Activated CD4-positive, alpha-beta T cell treated with anti-CD3 and anti-CD28 coated beads, Interleukin-2, amount 50 U/mL, for 16 hours (primary cell): ENCODE data around the gene GRIN2C.
"Not testable (repeated sequence)": the region's sequence is repeated elsewhere in the genome, so short reads cannot be mapped to it uniquely, and the experiment has no call there.

Experiments used
- DNase-seq: peaks from one replicate; pipeline ENCODE4 v3.0.0-alpha.2; 2020

Gene GRIN2C

DNA sequence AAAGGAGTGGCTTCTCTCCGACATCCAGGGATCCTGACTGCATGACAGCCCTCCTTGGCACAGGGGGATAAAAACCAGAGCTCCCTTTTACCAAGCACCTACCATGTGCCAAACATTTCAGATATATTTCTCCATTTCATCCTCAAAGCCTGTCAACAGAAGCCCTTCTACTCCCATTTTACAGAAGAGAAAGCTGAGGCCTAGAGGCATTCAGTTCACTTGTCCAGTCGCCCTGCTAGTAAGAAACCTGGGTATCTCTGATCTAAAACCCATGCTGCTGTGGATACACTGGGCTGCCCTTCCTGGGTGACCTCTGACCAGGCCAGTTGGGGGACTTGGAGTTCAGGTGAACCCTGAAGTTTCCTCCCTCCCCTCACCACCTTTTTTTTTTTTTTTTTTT lies 19.0 kb upstream of the GRIN2C start:
- DNase-seq = no peak

GRCh38 chr17:74877592-74878548 lies 18.2 kb upstream of the GRIN2C start:
- no peak for DNase-seq

DNA sequence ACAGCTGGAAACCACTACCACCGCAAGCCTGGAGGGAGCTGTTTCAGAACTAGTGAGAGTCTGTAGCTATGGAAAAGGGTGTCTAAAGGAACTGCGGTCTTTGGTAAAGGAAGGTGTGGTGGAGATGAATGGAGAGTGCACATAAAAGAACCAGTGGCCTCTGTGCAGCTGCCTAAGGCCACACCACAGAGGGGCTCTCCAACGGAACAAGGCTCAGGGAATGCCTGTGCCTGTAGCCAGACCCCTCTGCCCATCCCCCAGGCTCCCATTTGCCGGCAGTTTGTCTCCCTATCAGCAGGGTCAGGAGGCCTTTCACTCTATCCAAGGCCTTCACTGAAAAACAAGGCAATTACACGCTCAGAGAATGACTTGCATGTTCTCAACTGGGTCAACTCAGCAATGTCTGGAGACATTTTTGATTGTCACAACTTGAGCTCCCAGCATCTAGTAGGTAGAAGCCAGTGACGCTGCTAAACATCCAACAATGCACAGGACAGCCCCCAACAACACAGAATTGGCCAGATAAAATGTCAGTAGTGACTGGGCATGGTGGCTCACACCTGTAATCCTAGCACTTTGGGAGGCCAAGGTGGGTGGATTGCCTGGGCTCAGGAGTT lies 16.4 kb upstream of the GRIN2C start:
- no peak for DNase-seq

GRCh38 chr17:74875155-74875976 lies 15.7 kb upstream of the GRIN2C start:
- no peak for DNase-seq

- no peak for DNase-seq
Observed at GRCh38 chr17:74874615-74875037, 14.9 kb upstream of the GRIN2C start.

- no peak for DNase-seq
Observed at GRCh38 chr17:74873874-74874614, 14.4 kb upstream of the GRIN2C start.

DNA sequence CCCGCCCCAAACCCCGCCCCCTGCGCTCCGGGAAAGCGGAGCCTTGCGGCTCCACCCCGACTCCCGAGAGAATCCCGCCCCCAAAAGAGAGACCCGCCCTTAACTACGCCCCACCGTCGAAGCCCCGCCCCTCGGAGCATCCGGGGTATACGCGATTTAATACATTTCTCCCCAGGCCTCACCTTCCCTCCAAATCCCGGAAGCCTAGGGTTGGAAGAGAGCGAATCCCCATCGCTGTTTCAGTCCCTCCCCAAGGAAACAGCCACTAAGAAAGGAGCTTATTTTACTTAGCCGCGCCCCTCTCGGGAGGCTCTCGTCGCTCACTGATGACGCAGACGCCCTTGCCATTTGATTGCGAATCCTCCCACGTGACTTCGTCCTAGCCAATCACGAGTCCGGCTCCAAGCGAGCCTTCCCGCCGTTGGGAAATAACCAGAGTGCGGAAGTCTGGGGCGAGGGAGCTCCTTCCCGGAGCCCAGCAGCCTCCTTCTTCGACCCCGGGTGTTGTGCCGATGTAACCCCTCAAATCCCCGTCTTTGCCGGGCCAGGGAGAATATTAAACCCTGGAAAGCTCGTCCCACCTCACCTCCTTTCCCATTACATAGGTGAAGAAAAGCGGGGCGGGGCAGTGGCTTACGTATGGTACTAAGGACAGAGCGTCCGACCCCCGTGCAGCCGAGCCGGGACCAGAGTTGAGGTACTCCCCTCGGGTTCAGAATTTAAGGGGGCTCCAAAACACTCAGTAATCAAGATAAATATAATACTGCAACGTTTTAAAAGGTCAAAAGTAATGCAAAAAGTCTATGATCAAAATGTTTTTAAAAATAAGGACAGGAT lies 13.6 kb upstream of the GRIN2C start:
- peak; percentile 100 for DNase-seq

DNA sequence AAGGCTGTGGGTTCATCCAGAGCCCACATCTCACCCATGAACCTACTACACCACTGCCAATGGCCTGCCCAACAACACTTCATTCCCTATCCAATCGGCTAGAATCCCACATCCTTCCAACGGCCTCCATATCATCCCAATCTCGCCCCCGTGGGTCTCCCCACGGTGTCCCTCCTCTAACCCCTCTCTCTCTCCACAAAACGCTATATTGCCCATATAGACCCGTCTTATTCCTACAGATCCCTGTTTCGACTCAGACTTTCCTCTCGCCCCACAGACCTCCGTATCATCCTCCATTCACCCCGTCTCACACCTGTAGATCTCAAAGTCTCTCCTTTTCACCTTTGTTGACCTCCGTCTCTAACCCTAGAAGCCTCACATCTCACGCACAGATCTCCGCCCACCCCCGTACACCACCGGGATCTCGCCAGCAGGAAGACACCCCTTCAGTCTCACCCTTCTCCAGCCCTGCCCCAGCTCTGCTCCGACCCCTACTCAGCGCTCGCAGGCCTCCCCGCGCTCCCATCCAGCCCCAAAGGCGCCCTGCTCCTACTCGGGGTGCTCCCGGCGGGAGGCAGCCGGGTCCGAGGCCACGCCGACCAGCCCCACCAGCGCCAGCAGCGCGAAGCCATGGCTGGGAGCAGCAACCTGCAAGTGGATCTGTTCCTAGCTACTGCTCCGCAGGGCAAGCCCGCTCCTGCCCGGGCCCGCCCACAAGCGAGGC lies 12.8 kb upstream of the GRIN2C start, which contains the start of gene FDXR:
FDXR (minus strand) TSS at position 682 of the 724 bp plus-strand sequence; CDS start at position 632, 50 bp downstream.
- peak; percentile 10 for DNase-seq

DNA sequence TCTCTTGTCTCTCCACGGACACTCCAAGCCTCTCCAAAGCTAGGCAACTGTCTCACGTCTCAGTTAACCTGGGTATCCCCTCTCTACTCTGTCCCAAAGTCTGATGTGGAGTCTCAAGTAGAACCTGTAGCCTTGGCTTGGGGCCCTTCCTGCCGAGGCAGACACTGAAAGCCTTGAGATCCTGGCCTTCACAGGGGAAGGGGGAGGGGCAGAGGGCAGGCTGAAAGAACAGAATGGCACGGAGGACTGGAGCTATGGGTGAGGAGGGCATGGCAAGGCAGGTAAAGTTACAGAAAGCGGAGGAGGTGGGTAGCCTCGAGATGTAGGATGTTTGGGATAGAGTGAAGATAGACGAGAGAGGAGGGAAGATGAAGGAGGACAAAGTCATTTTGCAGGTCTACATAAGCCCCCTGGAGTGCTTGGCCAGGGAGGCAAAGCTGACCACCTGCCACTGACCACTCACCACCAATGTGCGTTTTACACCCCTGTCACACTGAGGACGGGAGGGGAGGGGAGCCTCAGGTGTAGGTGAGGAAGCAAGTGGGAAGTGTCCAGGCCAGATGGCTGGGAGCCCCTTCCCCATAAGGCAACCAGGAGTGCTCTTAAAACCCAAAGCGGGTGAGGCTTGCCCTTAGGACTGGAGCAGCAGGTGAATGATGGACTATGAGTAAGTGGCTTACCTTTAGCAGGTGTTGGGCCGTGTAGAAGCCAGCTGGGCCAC lies 11.8 kb upstream of the GRIN2C start:
- no peak for DNase-seq

DNA sequence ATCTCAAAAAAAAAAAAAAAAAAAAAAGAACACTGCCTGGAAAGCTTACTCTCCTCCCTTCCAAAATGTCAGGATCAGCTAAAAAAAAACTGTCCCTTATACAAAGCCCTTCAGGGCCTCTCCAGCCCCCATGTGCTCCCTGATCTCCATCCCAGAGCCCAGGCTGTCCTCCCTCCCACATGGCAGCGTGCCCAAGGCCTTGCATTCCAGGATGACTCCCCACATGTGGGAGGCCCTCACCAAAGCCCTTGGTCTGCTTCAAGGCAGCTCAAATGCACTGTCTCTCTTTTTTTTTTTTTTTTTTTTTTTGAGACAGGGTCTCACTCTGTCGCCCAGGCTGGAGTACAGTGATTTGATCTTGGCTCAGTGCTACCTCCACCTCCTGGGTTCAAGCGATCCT lies 10.8 kb upstream of the GRIN2C start:
- DNase-seq = no peak

- DNase-seq = not testable (repeated sequence)
Observed at GRCh38 chr17:74870028-74870427, 10.3 kb upstream of the GRIN2C start.

DNA sequence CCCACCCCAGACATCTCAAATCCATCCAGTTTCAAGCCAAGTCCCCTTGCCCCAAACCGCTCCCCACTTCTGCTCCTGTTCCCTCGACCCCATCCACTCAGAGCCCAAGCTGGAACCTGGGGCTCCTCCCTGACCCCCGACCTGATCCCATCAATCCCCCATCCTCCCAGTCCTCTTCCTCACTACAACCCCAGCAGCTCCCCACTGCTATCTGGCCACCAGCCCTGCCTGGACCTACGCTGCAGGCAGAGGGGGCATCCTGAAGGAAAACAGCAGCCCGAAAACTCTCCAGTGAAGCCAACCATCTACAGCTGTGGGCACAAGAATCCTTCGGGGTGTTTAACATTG lies 9.2 kb upstream of the GRIN2C start:
- DNase-seq = no peak

DNA sequence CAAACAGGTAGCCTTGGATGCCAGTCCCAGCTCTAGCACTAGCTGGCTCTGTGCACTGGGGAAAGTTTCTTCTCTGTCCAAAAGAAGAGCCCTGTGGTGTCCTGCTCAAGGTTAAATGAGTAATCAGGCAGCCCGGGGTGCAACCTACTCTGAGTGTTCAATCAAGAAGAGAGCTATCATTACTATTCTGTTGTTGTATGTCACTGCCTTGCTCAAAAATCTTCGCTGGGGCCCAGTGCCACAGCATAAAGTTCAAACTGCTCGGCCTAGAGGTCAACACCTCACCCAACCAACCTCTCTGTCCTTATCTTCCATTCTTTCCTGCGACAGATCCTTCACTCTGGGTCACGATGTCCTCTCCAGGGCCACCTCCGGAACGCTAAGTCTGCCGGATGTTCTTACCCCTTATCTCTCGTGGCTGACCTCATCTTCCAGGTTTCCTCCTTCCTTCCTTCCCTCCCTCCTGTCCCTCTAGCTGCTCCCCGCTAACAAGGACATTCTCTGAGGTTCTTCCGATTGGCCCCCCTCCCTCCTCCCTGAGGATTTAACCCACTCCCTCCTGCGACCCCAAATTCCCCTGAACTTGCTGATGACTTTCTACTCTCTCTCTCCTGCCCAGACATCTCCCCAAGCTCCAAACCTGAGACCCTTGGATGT lies 8.7 kb upstream of the GRIN2C start:
- DNase-seq = no peak

DNA sequence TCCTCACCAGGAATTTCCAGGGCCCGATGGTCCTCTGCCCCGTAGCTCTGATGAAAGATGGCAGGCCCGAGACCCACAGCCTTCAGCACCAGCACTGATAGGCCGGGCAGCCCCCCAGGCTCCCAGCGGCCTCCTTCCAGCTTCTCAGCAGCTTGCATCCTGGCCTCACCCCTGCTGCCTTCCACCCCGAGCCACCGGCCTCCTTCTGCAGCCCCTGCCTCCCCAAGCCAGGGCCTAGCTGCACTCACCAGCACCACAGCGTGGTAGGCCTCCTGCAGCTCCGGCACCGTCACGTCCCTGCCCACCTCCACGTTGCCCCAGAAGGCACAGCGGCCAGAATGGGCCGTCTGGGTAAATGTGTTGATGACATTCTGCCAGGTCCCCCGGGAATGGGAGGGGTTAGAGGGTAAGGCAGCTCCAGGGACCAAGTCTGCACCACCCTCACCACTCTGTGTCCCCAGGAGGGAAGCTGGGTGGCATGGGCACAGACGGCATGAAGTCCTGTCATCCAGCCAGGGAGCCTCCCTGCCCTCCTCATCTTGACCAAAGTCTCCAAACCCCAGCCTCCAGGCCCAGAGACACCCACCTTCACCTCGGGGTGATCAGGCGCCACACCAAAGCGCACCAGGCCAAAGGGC lies 6.6 kb upstream of the GRIN2C start:
- DNase-seq = no peak

DNA sequence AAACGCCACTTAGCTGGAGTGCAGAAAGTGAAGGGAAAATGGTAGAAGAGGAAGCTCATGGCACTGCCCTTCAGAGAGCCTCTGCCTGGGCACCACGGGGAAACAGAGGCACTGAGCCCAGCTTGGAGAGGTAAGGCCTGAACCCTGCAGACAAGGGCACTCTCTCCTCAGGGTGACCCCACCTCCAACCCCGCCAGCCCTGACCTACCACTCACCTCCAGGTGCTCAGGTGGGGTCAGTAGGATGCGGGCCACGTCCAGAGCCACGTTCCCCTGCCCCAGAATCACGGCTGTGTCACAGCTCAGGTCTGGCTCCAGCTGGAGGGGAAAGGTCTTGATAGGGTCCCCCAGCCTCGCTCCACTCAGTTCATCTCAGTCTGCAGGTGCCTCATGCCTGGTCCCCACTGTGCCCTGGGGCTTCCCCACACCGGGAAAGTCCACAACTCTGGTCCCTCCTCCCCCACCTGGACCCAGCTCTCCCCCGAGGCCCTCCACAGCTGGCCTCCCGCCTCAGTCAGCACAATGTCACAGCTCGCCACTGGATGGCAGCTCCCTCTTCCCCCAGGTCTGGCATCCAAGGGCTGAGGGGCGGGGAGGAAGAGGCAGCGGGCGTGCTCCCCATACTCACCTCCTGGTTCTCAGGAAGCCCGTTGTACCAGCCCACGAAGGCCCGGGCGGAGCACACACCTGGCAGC lies 6.0 kb upstream of the GRIN2C start:
- DNase-seq = no peak

- DNase-seq = peak; percentile 79
Observed at GRCh38 chr17:74864866-74865395, 5.2 kb upstream of the GRIN2C start.

DNA sequence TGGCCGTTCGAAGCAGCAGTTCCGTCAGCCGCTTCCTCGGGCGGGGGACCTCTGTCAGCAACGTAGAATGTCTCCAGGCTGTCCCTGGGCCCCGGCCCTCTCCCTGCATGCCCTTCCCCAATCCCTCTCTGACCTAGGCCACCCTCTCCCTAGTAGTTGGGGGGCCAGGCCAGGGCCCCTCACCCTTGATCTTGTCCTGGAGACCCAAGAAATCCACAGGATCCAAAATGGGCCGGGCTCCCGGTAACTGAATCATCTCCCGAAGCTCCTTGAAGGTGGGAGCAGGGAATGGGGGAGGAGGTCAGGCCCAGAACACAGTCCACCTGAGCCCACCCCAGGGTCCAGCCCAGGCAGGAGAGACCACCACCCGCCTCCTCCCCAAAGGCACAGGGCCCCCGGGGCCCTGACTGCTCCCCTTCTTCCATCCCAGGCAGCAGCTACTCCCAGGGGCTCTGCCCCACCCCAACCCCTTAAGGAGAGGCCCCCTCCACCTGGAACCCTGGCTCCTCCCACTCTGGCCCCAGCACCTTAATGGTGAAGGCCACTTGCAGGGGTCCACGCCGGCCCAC lies 4.7 kb upstream of the GRIN2C start:
- no peak for DNase-seq
